Measurements from ENCODE around the gene TEF.
A peak's percentile ranks its signal among the peaks of the same experiment; 100 is the strongest.

TEF gene

DNA sequence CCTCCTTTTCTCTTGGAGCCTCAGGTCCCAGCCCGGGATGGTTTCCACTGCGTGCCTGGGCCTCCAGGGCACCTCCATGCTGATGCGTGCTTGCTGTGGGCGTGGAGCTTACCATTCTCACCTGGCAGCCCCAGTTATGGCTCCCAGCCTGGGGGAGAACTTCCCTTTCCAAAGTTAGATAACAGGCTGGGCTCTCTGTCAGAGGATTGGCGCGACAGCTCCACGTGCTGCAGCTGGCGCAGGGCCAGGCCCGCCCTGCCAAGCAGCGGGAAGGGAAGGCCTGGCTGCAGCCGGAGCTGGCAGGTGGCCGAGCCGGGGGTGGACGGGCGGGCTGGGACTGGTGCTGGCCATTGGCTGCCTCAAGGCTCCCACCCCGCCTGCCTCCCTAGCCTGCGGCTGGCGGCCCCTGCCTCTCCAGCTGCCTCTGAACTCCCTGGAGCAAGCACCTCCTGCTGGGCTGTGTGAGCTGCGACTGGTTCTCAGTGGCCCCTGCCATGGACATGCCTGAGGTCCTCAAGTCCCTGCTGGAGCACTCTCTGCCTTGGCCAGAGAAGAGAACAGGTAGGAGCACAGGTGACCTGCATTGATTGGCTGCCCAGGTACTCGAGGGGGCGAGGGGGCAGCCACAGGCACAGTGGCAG is 14.6 kb upstream of the TEF start:
- Histone ChIP-seq H3K4me1 (ENCODE audit: control insufficient read depth, insufficient read depth, low read length) (peaks cover 28% of the 10 kb centered on the region), H3K4me2 (ENCODE audit: low read length) (peak overlapping the region; percentile 80), H3K9me3 (replicated peaks; ENCODE audit: low read length) (no peaks in the 10 kb centered on the region), H3K9ac (ENCODE audit: low read depth, low read length) (no peak overlapping the region), H3K4me3 (ENCODE audit: low read length) (peak overlapping the region; percentile 52), H3K36me3 (ENCODE audit: insufficient read depth, low read length) (no peaks in the 10 kb centered on the region), H3K27me3 (ENCODE audit: control insufficient read depth, insufficient read depth, low read length) (peaks cover 36% of the 10 kb centered on the region)

DNA sequence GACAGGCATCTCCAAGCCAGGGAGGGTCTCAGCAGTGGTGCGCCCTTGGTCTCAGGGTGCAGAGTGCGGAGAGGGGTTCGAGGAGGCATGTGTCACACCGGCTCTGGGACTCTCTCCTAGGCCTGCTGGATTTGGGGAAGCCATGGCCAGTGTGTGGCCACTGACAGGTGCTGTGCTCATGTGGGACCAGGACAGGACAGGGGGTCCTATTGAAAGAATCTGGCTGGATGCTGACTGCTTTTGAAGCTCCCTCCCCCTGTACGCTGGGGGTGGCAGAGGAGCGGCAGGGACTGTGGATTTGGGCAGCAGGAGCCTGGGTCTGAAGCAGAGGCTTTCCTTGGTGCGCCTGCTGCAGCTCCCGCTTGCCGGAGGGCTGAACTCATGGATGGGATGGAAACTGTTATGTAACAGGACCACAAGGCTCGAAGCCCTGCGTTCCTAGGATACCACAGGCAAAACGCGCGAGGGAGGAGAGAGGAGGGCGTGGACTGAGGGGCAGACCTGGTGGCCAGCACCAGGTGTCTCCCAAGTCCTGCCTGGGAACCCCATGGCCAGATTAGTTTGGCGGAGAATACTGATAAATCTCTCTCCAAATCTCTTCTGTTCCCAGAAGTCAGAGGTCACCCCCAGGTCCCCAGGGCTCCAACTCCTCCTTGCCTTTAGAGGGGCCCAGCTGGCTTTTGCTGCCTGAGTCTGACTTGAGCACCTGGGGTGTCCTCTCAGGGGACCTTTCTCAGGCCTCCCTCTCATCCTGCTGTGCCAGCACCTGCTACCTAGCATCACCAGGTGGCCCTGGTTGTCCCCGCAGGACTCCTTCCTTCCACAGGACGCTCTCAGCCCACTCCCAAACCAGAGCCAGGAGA is 13.8 kb upstream of the TEF start:
- Histone ChIP-seq H3K4me1 (ENCODE audit: control insufficient read depth, insufficient read depth, low read length) (peaks cover 28% of the 10 kb centered on the region), H3K4me2 (ENCODE audit: low read length) (peak overlapping the region; percentile 80), H3K9ac (ENCODE audit: low read depth, low read length) (no peak overlapping the region), H3K9me3 (replicated peaks; ENCODE audit: low read length) (no peaks in the 10 kb centered on the region), H3K36me3 (ENCODE audit: insufficient read depth, low read length) (no peaks in the 10 kb centered on the region), H3K27me3 (ENCODE audit: control insufficient read depth, insufficient read depth, low read length) (peaks cover 40% of the 10 kb centered on the region), H3K4me3 (ENCODE audit: low read length) (peak overlapping the region; percentile 52)

DNA sequence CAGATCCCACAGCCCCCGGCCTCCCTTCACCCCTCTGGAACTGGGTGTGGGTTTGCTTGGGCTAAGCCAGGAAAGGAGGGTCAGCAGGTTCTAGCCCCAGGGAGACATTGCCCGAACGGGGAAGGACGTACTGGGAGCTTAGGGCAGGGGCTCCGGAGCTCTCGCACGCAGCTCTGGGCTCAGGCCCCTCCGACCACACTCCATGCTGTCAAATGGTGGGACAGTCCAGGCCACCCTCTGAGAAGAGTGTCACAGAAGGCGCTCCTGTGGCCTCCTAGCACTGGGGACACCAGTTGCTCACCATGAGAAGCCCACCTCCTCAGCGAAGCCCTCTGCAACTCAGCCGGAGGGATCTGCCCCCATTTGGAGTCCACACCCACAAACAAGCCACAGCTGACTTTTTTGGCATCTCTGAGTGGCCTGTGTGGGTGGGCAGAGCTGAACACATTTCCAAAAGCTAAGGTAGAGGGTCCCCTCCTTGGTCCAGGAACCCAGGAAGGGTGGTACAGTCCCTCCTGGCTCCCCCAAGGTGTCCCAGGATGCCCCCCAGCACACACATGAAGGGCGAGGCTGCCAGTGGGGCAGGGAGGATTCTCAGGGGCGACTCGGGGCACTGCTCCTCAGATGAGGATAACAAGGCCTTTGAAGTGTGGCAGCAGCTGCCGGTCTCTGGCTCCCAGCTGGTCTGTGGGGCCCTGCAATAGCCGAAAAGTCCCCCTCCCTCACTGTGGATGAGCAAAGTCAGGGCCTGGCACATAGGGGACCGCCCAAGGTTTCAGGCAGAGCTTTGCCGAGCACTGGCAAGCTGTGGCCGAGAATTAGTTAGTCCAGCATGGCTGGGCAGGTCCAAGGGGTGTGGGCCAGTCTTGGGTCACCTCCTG is 13.0 kb upstream of the TEF start:
- Histone ChIP-seq H3K4me1 (ENCODE audit: control insufficient read depth, insufficient read depth, low read length) (peaks cover 28% of the 10 kb centered on the region), H3K4me3 (ENCODE audit: low read length) (no peak overlapping the region), H3K36me3 (ENCODE audit: insufficient read depth, low read length) (no peaks in the 10 kb centered on the region), H3K9ac (ENCODE audit: low read depth, low read length) (no peak overlapping the region), H3K9me3 (replicated peaks; ENCODE audit: low read length) (no peaks in the 10 kb centered on the region), H3K27me3 (ENCODE audit: control insufficient read depth, insufficient read depth, low read length) (peaks cover 42% of the 10 kb centered on the region), H3K4me2 (ENCODE audit: low read length) (no peak overlapping the region)

DNA sequence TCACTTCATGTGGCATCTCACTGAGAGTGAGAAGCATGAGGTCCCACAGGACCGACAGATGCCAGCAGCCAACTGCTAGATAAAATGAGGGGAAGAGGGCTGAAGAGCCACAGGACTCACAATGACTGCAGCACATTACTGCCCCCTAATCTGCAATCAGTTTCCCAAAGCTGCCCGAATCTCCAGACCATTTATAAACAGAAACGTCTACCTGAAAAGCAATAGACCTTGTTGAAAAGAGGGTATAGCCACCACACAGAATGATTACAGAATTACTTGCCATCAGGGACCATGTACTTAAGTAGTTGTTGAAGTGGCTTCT is 12.4 kb upstream of the TEF start:
- H3K4me3 ChIP-seq (ENCODE audit: low read length) = no peak overlapping the region
- peaks cover 42% of the 10 kb centered on the region for H3K27me3 ChIP-seq (ENCODE audit: control insufficient read depth, insufficient read depth, low read length)
- H3K4me1 ChIP-seq (ENCODE audit: control insufficient read depth, insufficient read depth, low read length) = peaks cover 28% of the 10 kb centered on the region
- H3K9ac ChIP-seq (ENCODE audit: low read depth, low read length) = no peak overlapping the region
- H3K36me3 ChIP-seq (ENCODE audit: insufficient read depth, low read length) = no peaks in the 10 kb centered on the region
- no peaks in the 10 kb centered on the region for H3K9me3 ChIP-seq (replicated peaks; ENCODE audit: low read length)
- no peak overlapping the region for H3K4me2 ChIP-seq (ENCODE audit: low read length)

DNA sequence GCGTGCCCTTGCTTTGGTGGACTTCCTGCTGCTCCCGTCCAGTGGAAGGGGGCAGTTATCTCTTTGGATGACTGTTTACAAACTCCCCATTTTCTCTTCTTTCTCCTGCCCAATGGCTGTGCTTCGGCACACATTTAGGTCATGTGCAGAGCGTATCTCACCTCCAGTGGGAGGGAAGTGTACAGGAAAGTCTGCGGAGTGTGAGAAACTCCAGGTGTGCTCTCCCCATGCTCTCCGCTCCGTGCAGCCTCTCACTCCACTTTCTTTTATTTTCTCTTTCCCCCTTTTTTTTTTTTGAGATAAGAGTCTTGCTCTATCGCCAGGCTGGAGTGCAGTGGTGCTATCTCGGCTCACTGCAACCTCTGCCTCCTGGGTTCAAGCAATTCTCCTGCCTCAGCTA is 11.9 kb upstream of the TEF start:
- Histone ChIP-seq H3K4me2 (ENCODE audit: low read length) (no peak overlapping the region), H3K4me3 (ENCODE audit: low read length) (no peak overlapping the region), H3K9ac (ENCODE audit: low read depth, low read length) (no peak overlapping the region), H3K9me3 (replicated peaks; ENCODE audit: low read length) (no peaks in the 10 kb centered on the region), H3K4me1 (ENCODE audit: control insufficient read depth, insufficient read depth, low read length) (peaks cover 28% of the 10 kb centered on the region), H3K36me3 (ENCODE audit: insufficient read depth, low read length) (no peaks in the 10 kb centered on the region), H3K27me3 (ENCODE audit: control insufficient read depth, insufficient read depth, low read length) (peaks cover 45% of the 10 kb centered on the region)

DNA sequence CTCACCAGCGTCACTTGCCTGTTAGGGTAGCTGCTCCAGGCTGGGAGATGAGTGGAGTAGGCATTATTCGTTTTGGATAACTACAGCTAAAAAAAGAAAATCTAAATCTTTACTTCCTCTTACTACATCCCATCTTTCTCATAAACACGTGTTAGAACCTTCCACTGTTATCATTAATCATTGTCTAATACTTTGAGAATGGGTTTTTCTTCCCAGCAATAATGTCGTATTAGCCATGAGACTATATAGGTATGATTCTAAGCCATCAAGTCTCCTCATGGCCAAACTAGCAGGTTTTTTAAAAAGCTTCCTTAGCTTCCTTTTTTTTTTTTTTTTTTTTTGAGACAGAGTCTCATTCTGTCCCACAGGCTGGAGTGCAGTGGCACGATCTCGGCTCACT is 3.9 kb upstream of the TEF start:
- Histone ChIP-seq H3K4me1 (ENCODE audit: control insufficient read depth, insufficient read depth, low read length) (peaks cover 19% of the 10 kb centered on the region), H3K9ac (ENCODE audit: low read depth, low read length) (no peak overlapping the region), H3K4me3 (ENCODE audit: low read length) (no peak overlapping the region), H3K27me3 (ENCODE audit: control insufficient read depth, insufficient read depth, low read length) (peaks cover 20% of the 10 kb centered on the region), H3K4me2 (ENCODE audit: low read length) (no peak overlapping the region), H3K9me3 (replicated peaks; ENCODE audit: low read length) (no peaks in the 10 kb centered on the region), H3K36me3 (ENCODE audit: insufficient read depth, low read length) (no peaks in the 10 kb centered on the region)

DNA sequence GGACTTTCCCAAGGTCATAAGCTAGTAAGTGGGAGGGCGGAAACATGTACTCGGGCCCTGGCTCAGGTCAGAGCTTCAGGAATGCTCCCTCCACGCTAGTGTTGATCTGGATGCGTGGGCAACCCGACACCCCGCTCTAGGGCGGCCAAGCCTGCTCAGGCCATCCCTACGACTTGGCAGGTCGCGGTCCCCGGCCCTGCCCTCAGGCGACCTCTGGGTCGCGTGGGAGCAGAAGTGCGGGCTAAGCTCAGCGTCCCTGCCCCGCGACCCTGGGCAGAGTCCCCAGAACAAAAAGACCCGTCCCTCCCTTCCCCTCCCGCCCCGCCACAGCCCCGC is 781 bp upstream of the TEF start:
- Histone ChIP-seq H3K36me3 (ENCODE audit: insufficient read depth, low read length) (no peaks in the 10 kb centered on the region), H3K27me3 (ENCODE audit: control insufficient read depth, insufficient read depth, low read length) (peaks cover 14% of the 10 kb centered on the region), H3K9ac (ENCODE audit: low read depth, low read length) (peak overlapping the region; percentile 83), H3K4me3 (ENCODE audit: low read length) (peak overlapping the region; percentile 75), H3K9me3 (replicated peaks; ENCODE audit: low read length) (no peaks in the 10 kb centered on the region), H3K4me1 (ENCODE audit: control insufficient read depth, insufficient read depth, low read length) (peaks cover 20% of the 10 kb centered on the region), H3K4me2 (ENCODE audit: low read length) (peak overlapping the region; percentile 99)

DNA sequence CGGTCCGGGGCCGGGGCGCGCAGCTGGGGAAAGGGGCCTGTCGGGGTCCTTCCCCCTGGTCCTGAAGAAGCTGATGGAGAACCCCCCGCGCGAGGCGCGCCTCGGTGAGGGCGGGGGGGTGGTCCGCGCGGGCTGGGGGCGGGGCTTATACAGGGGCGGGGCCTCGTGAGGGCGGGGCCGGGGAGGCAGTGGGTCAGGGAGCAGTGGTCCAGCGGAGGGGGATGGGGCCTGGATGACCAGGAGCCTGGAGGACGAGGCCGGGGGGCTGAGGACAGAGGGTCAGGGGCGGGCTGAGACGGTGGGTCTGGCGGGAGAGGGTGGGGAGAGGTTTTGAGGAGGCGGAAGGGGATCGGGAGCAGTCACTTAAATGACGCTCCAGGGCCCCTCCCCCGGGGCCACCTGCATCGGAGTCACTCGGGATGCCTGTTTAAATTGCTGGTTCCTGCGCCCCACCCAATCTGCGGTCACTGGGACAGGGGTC is 396 bp downstream of the TEF start:
- H3K4me2 ChIP-seq (ENCODE audit: low read length) = peak overlapping the region; percentile 94
- H3K36me3 ChIP-seq (ENCODE audit: insufficient read depth, low read length) = no peaks in the 10 kb centered on the region
- H3K4me3 ChIP-seq (ENCODE audit: low read length) = peak overlapping the region; percentile 75
- H3K9ac ChIP-seq (ENCODE audit: low read depth, low read length) = peak overlapping the region; percentile 81
- no peaks in the 10 kb centered on the region for H3K9me3 ChIP-seq (replicated peaks; ENCODE audit: low read length)
- peaks cover 8% of the 10 kb centered on the region for H3K27me3 ChIP-seq (ENCODE audit: control insufficient read depth, insufficient read depth, low read length)
- peaks cover 20% of the 10 kb centered on the region for H3K4me1 ChIP-seq (ENCODE audit: control insufficient read depth, insufficient read depth, low read length)

DNA sequence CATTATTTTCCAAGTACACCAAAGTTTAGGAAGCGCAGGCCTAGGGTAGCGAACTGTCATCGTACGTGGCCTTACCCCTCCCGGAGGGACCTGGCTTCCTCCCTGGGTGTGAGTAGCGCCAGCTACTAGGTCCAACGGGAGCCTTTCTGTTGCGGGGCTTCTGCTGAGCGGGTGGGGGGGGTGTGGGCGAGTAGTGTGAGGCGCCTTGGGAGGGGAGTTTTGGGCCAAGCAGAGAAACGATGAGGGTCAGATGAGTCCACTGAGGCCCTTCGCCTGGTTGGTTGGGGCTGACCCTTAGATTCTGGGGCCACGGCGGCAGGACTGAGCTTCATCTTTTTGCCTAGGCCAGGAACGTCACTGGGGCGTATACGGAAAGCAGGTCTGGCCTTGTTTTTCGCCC is 868 bp downstream of the TEF start:
- Histone ChIP-seq H3K4me2 (ENCODE audit: low read length) (peak overlapping the region; percentile 94), H3K27me3 (ENCODE audit: control insufficient read depth, insufficient read depth, low read length) (peaks cover 3% of the 10 kb centered on the region), H3K36me3 (ENCODE audit: insufficient read depth, low read length) (no peaks in the 10 kb centered on the region), H3K9me3 (replicated peaks; ENCODE audit: low read length) (no peaks in the 10 kb centered on the region), H3K9ac (ENCODE audit: low read depth, low read length) (peak overlapping the region; percentile 44), H3K4me1 (ENCODE audit: control insufficient read depth, insufficient read depth, low read length) (peaks cover 20% of the 10 kb centered on the region), H3K4me3 (ENCODE audit: low read length) (peak overlapping the region; percentile 75)

DNA sequence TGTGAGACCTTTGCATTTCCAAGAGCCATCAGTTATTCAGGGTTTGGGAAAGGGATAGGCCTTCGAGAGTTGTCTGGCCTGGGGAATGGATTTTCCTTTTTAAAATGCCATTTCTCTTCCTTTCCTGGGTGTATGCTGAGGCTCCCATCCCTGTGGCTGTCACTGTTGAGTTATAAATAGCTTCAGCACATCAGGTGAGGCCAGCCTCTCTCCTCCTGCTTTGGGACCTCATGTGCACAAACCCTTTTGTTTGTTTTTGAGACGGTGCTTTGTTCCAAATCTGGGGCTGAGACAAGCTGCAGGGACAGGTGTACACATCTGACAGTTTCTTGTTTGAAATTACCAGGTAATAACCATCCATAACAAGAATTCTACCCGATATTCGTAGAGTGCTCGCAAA is 1.3 kb downstream of the TEF start:
- Histone ChIP-seq H3K9ac (ENCODE audit: low read depth, low read length) (no peak overlapping the region), H3K4me1 (ENCODE audit: control insufficient read depth, insufficient read depth, low read length) (peaks cover 20% of the 10 kb centered on the region), H3K4me3 (ENCODE audit: low read length) (no peak overlapping the region)

DNA sequence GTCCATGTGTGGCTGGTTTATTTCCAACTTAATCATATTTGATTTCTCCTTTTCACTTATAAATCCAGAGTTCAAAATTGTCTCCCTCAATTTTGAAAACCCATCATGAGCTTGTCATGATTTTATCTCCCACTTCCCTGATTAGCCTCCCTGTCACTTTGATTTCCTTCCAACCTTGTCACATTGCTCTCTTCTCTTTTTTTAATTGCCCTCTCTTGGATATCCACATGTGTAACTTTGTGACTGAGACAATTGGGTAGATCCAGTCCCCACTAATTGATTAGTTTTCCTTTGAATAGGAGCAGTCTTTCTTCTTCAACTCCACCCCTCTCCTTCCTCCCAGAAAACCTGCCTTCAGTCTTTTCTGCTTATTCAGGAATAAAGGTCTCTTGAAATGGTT is 2.4 kb downstream of the TEF start:
- no peaks in the 10 kb centered on the region for H3K9me3 ChIP-seq (replicated peaks; ENCODE audit: low read length)
- no peaks in the 10 kb centered on the region for H3K27me3 ChIP-seq (ENCODE audit: control insufficient read depth, insufficient read depth, low read length)
- no peak overlapping the region for H3K9ac ChIP-seq (ENCODE audit: low read depth, low read length)
- H3K36me3 ChIP-seq (ENCODE audit: insufficient read depth, low read length) = no peaks in the 10 kb centered on the region
- peaks cover 20% of the 10 kb centered on the region for H3K4me1 ChIP-seq (ENCODE audit: control insufficient read depth, insufficient read depth, low read length)
- no peak overlapping the region for H3K4me2 ChIP-seq (ENCODE audit: low read length)
- no peak overlapping the region for H3K4me3 ChIP-seq (ENCODE audit: low read length)

More for the DNA sequence above, 1.3 kb downstream of the TEF start:
- Histone ChIP-seq H3K9me3 (replicated peaks; ENCODE audit: low read length) (no peaks in the 10 kb centered on the region), H3K36me3 (ENCODE audit: insufficient read depth, low read length) (no peaks in the 10 kb centered on the region), H3K4me2 (ENCODE audit: low read length) (peak overlapping the region; percentile 94), H3K27me3 (ENCODE audit: control insufficient read depth, insufficient read depth, low read length) (no peaks in the 10 kb centered on the region)
